ENCODE data around the gene ANO3.

- TF ChIP-seq CTCF (IDR thresholded peaks at IDR 0.05) (no peak), EZH2 (IDR thresholded peaks at IDR 0.05; ENCODE audit: borderline replicate concordance, insufficient read depth, low read depth, low read length, poor library complexity, severe bottlenecking) (no peak)
These were observed 294.4 kb downstream of the ANO3 start for GRCh38 chr11:26626346-26626745.
